H9 (cell line): ENCODE measurements around the gene IGF2. TPM values are rescaled to one million over a fixed set of nuclear protein-coding genes. Genes with fewer than 3 reads are reported as not detected.

ENCODE experiments used
- DNase-seq: peaks from one replicate; pipeline ENCODE4 v3.0.0-alpha.2; 2017
- H2AFZ ChIP-seq: one replicate; pipeline ENCODE4 v1.6.1; 2013; ENCODE audit warnings: mild to moderate bottlenecking, low read length, control low read depth, moderate library complexity
- H2AK5ac ChIP-seq: 2 replicates; pipeline ENCODE4 v1.6.1; 2013; ENCODE audit warnings: low read length, control low read depth, mixed read lengths; ENCODE audit not compliant: insufficient read length
- H2BK120ac ChIP-seq: one replicate; pipeline ENCODE4 v1.6.1; 2013; ENCODE audit warnings: low read depth, mild to moderate bottlenecking, low read length, control low read depth, inconsistent platforms; ENCODE audit not compliant: poor library complexity, severe bottlenecking
- H2BK12ac ChIP-seq: 2 replicates; pipeline ENCODE4 v1.6.1; 2013; ENCODE audit warnings: low read length, control low read depth, mixed read lengths, low read depth; ENCODE audit not compliant: insufficient read length
- H2BK15ac ChIP-seq: 2 replicates; pipeline ENCODE4 v1.6.1; 2013; ENCODE audit warnings: low read depth, low read length, control low read depth
- H2BK20ac ChIP-seq: one replicate; pipeline ENCODE4 v1.6.1; 2013; ENCODE audit warnings: low read depth, mild to moderate bottlenecking, low read length, control low read depth, inconsistent platforms; ENCODE audit not compliant: poor library complexity, severe bottlenecking
- H2BK5ac ChIP-seq: 2 replicates; pipeline ENCODE4 v1.6.1; 2013; ENCODE audit warnings: low read length, control low read depth, mixed read lengths; ENCODE audit not compliant: insufficient read length
- H3K14ac ChIP-seq: 2 replicates; pipeline ENCODE4 v1.6.1; 2013; ENCODE audit warnings: low read length, control low read depth; ENCODE audit not compliant: insufficient read depth
- H3K18ac ChIP-seq: 2 replicates; pipeline ENCODE4 v1.6.1; 2013; ENCODE audit warnings: low read depth, mild to moderate bottlenecking, mixed read lengths, low read length, control low read depth; ENCODE audit not compliant: insufficient read length
- H3K23ac ChIP-seq: 2 replicates; pipeline ENCODE4 v1.6.1; 2013; ENCODE audit warnings: low read length, control low read depth, mixed read lengths, low read depth; ENCODE audit not compliant: insufficient read length
- H3K23me2 ChIP-seq: 2 replicates; pipeline ENCODE4 v1.6.1; 2013; ENCODE audit warnings: low read depth, mild to moderate bottlenecking, mixed read lengths, low read length, control low read depth; ENCODE audit not compliant: insufficient read length, poor library complexity, severe bottlenecking
- H3K27ac ChIP-seq: 2 replicates; pipeline ENCODE4 v1.5.1; 2013; ENCODE audit warnings: low read length, control low read depth, mixed read lengths, low read depth; ENCODE audit not compliant: insufficient read length
- H3K27me3 ChIP-seq: 2 replicates; pipeline ENCODE4 v1.6.1; 2013; ENCODE audit warnings: low read length, control low read depth, inconsistent platforms; ENCODE audit not compliant: insufficient read depth
- H3K4ac ChIP-seq: 2 replicates; pipeline ENCODE4 v1.6.1; 2013; ENCODE audit warnings: low read depth, mild to moderate bottlenecking, control low read depth, inconsistent platforms, low read length, moderate library complexity
- H3K4me1 ChIP-seq: 2 replicates; pipeline ENCODE4 v1.6.1; 2013; ENCODE audit warnings: low read length, control low read depth, inconsistent platforms; ENCODE audit not compliant: insufficient read depth
- H3K4me2 ChIP-seq: 2 replicates; pipeline ENCODE4 v1.6.1; 2013; ENCODE audit warnings: low read length, control low read depth, mixed read lengths; ENCODE audit not compliant: insufficient read length, insufficient read depth
- H3K56ac ChIP-seq: 2 replicates; pipeline ENCODE4 v1.6.1; 2013; ENCODE audit warnings: low read depth, mild to moderate bottlenecking, mixed read lengths, low read length, control low read depth; ENCODE audit not compliant: insufficient read length
- H3K79me1 ChIP-seq: 2 replicates; pipeline ENCODE4 v1.6.1; 2013; ENCODE audit warnings: low read depth, mild to moderate bottlenecking, moderate library complexity, low read length, control low read depth, inconsistent platforms; ENCODE audit not compliant: insufficient read depth, poor library complexity, severe bottlenecking
- H3K79me2 ChIP-seq: 2 replicates; pipeline ENCODE4 v1.6.1; 2013; ENCODE audit warnings: low read length, control low read depth, inconsistent platforms; ENCODE audit not compliant: insufficient read depth
- H3K9ac ChIP-seq: 2 replicates; pipeline ENCODE4 v1.6.1; 2013; ENCODE audit warnings: low read length, control low read depth, mixed read lengths; ENCODE audit not compliant: insufficient read length; ENCODE audit errors: extremely low read depth
- H3K9me3 ChIP-seq: one replicate; pipeline ENCODE4 v1.6.1; 2013; ENCODE audit warnings: low read depth, low read length, inconsistent platforms; ENCODE audit not compliant: control insufficient read depth
- H3T11ph ChIP-seq: one replicate; pipeline ENCODE4 v1.6.1; 2013; ENCODE audit warnings: mild to moderate bottlenecking, low read length, control low read depth, inconsistent platforms
- H4K20me1 ChIP-seq: one replicate; pipeline ENCODE4 v1.6.1; 2013; ENCODE audit not compliant: control insufficient read depth, insufficient read length, insufficient read depth
- H4K5ac ChIP-seq: 2 replicates; pipeline ENCODE4 v1.6.1; 2013; ENCODE audit warnings: low read depth, mild to moderate bottlenecking, mixed read lengths, low read length, control low read depth; ENCODE audit not compliant: insufficient read length
- H4K8ac ChIP-seq: replicated peaks from 2 replicates; pipeline ENCODE4 v1.6.1; 2013; ENCODE audit warnings: low read length, control low read depth, mixed read lengths, low read depth; ENCODE audit not compliant: insufficient read length
- H4K91ac ChIP-seq: 2 replicates; pipeline ENCODE4 v1.6.1; 2013; ENCODE audit warnings: low read depth, mild to moderate bottlenecking, moderate library complexity, mixed read lengths, low read length, control low read depth; ENCODE audit not compliant: insufficient read length
- H3K27ac Mint-ChIP-seq, 3 experiments: 2 replicates in 2 of 3; 3 replicates in 1 of 3; pipeline ENCODE4 v1.8.0; 2020 to 2021; ENCODE audit warnings: mixed read lengths in 3 of 3, mild to moderate bottlenecking in 1 of 3, moderate library complexity in 1 of 3
- H3K27me3 Mint-ChIP-seq: 2 replicates; pipeline ENCODE4 v1.8.0; 2021; ENCODE audit warnings: low read depth, mild to moderate bottlenecking, moderate library complexity, mixed read lengths
- H3K36me3 Mint-ChIP-seq, 3 experiments: 2 replicates in 2 of 3; 3 replicates in 1 of 3; pipeline ENCODE4 v1.8.0; 2020 to 2021; ENCODE audit warnings: low read depth in 3 of 3, mixed read lengths in 3 of 3; ENCODE audit not compliant: insufficient read depth in 1 of 3
- H3K4me1 Mint-ChIP-seq, 2 experiments: 2 replicates each; pipeline ENCODE4 v1.8.0; 2020; ENCODE audit warnings: mixed read lengths in 2 of 2
- H3K4me3 Mint-ChIP-seq, 2 experiments: 2 replicates in 1 of 2; 3 replicates in 1 of 2; pipeline ENCODE4 v1.8.0; 2020 to 2021; ENCODE audit warnings: mild to moderate bottlenecking in 2 of 2, mixed read lengths in 2 of 2, moderate library complexity in 1 of 2
- H3K9me3 Mint-ChIP-seq, 2 experiments: 2 replicates in 1 of 2; 3 replicates in 1 of 2; pipeline ENCODE4 v1.8.0; 2020; ENCODE audit warnings: mild to moderate bottlenecking in 2 of 2, mixed read lengths in 2 of 2, moderate library complexity in 1 of 2
- WGBS: extraction: QIAGEN DNeasy Blood & Tissue Kit; methylation state at CpG from one replicate; pipeline ENCODE4 v1.1.7; 2013; ENCODE audit warnings: missing lambda C conversion rate, low lambda C conversion rate, mixed read lengths; ENCODE audit not compliant: insufficient read length; ENCODE audit errors: extremely low coverage; 5-methylcytosine and 5-hydroxymethylcytosine counted together
- total RNA-seq: library from RNA; stranded (reverse); gene quantifications from 2 replicates; pipeline ENCODE4 v1.2.1, GENCODE V29; 2021
- TF ChIP-seq, protein P1 (sequence below): fragments of 200-600 bp; sonication (generic); conservative IDR thresholded peaks from 3 replicates; pipeline ENCODE4 v1.8.0; 2021; ENCODE audit warnings: antibody characterized with exemption, mild to moderate bottlenecking

IGF2 gene
- total RNA-seq, 1 experiment from 2014 or later, result 2.8 TPM

DNA sequence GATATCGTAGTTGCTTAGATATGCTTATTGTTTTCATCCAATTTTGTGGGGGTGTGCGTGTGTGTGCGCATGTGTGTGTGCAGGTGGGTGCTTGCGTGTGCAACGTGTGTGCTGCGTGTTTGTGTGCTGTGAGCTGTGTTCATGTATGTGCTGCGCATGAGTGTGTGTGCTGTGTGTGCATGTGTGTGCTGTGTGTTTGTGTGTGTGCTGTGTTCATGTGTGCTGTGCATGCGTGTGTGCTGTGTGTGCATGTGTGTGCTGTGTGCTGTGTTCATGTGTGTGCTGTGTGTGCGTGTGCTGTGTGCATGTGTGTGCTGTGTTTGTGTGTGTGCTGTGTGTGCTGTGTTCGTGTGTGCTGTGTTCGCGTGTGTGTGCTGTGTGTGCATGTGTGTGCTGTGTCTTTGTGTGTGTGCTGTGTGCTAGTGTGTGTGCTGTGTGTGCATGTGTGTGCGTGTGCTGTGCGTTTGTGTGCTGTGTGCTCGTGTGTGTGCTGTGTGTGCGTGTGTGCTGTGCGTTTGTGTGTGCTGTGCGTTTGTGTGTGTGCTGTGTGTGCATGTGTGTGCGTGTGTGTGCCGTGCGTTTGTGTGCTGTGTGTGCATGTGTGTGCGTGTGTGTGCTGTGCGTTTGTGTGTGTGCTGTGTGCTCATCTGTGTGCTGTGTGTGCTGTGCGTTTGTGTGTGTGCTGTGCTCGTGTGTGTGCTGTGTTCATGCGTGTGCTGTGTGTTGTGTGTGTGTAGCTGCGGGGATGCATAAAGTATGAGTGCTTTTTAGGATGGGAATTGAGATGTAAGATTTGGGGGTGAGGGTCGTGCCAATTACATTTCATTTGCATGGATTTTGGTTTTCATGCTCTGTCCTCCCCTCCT, 7.6 kb downstream of the IGF2 start:
- H3K4ac ChIP-seq, result no peak overlapping the region
- H3K56ac ChIP-seq, result peak overlapping the region; percentile 42
- no peaks in the 10 kb centered on the region for H3K79me1 ChIP-seq
- H2AFZ ChIP-seq, result no peak overlapping the region
- peak overlapping the region; percentile 44 for H4K8ac ChIP-seq
- Mint-ChIP-seq H3K4me1 (peaks cover 7 to 35% of the 10 kb centered on the region in 2 experiments), H3K9me3 (peaks cover 4 to 9% of the 10 kb centered on the region in 2 experiments; a peak in 2 of 5 replicates), H3K36me3 (peaks cover 0 to 3% (median 3%) of the 10 kb centered on the region in 3 experiments; a peak in 2 of 7 replicates), H3K27ac (peak overlapping the region in 2 of 3 experiments; percentile 16 to 49; a peak in 2 of 7 replicates), H3K27me3 (peaks cover 70% of the 10 kb centered on the region), H3K4me3 (no peak overlapping the region; a peak in 1 of 5 replicates)
- H3K9ac ChIP-seq, result no peak overlapping the region
- H2BK20ac ChIP-seq, result no peak overlapping the region
- no peak overlapping the region for H3K4me2 ChIP-seq
- no peak overlapping the region for H2BK12ac ChIP-seq
- no peak overlapping the region for H2AK5ac ChIP-seq
- H4K20me1 ChIP-seq, result no peaks in the 10 kb centered on the region
- H2BK5ac ChIP-seq, result no peak overlapping the region
- no peak overlapping the region for H3K14ac ChIP-seq
- no peak overlapping the region for H3K27ac ChIP-seq
- TF ChIP-seq, protein P1, sequence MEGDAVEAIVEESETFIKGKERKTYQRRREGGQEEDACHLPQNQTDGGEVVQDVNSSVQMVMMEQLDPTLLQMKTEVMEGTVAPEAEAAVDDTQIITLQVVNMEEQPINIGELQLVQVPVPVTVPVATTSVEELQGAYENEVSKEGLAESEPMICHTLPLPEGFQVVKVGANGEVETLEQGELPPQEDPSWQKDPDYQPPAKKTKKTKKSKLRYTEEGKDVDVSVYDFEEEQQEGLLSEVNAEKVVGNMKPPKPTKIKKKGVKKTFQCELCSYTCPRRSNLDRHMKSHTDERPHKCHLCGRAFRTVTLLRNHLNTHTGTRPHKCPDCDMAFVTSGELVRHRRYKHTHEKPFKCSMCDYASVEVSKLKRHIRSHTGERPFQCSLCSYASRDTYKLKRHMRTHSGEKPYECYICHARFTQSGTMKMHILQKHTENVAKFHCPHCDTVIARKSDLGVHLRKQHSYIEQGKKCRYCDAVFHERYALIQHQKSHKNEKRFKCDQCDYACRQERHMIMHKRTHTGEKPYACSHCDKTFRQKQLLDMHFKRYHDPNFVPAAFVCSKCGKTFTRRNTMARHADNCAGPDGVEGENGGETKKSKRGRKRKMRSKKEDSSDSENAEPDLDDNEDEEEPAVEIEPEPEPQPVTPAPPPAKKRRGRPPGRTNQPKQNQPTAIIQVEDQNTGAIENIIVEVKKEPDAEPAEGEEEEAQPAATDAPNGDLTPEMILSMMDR, result no peak
- no peak overlapping the region for H3T11ph ChIP-seq
- no peak for DNase-seq
- H3K79me2 ChIP-seq, result no peaks in the 10 kb centered on the region
- no peaks in the 10 kb centered on the region for H3K4me1 ChIP-seq
- H4K5ac ChIP-seq, result peak overlapping the region; percentile 6
- H2BK120ac ChIP-seq, result no peak overlapping the region
- H3K23ac ChIP-seq, result peak overlapping the region; percentile 1
- no peak overlapping the region for H3K18ac ChIP-seq
- no peak overlapping the region for H4K91ac ChIP-seq
- H2BK15ac ChIP-seq, result no peak overlapping the region
- WGBS, result 100% methylated on average over 2 of the region's 28 CpGs
- no peaks in the 10 kb centered on the region for H3K9me3 ChIP-seq
- H3K23me2 ChIP-seq, result no peaks in the 10 kb centered on the region
- H3K27me3 ChIP-seq, result peaks cover 9% of the 10 kb centered on the region; the same call in 1 of the 2 replicates
